Measurements from ENCODE around the gene RTL1. TPM values are rescaled to one million over a fixed set of nuclear protein-coding genes. Genes with fewer than 3 reads are reported as not detected.

Gene RTL1
- total and polyA plus RNA-seq, 2 of the 8 experiments (the other 6 are each of a cell fraction or from before 2014, with no cell fraction given) = not detected

GRCh38 chr14:100900837-100901390, 2.6 kb downstream of the RTL1 start:
- Histone ChIP-seq H3K23me2 (ENCODE audit: low read depth, low read length) (peaks cover 7% of the 10 kb centered on the region), H3K4me1 (replicated peaks in 1 of 4; ENCODE audit: control insufficient read depth in 3 of 4, insufficient read depth in 4 of 4, low read length in 3 of 4) (peaks cover 5 to 36% (median 10%) of the 10 kb centered on the region in 4 experiments), H2BK20ac (ENCODE audit: low read length) (peak overlapping the region; percentile 18; the same call in 1 of the 2 replicates), H3K36me3 (ENCODE audit: control insufficient read depth in 2 of 4, insufficient read depth in 4 of 4, low read length in 3 of 4) (no peaks in the 10 kb centered on the region), H2BK5ac (ENCODE audit: low read depth, low read length) (no peak overlapping the region), H3K4me2 (ENCODE audit: insufficient read depth in 1 of 2, low read depth in 2 of 2, low read length in 2 of 2) (peak overlapping the region; percentile 77 to 83), H2AFZ (ENCODE audit: low read length) (no peak overlapping the region), H3K9ac (replicated peaks in 1 of 4; ENCODE audit: extremely low read depth in 1 of 4, low read depth in 3 of 4, low read length in 3 of 4) (no peak overlapping the region), H4K8ac (ENCODE audit: extremely low read depth, insufficient read depth, low read length) (no peak overlapping the region), H2BK120ac (replicated peaks; ENCODE audit: low read depth, low read length) (no peak overlapping the region), H3K14ac (ENCODE audit: insufficient read length) (no peak overlapping the region), H4K91ac (replicated peaks; ENCODE audit: insufficient read length, low read length) (no peak overlapping the region), H3K56ac (replicated peaks; ENCODE audit: insufficient read length, low read depth, low read length) (no peak overlapping the region), H3K23ac (ENCODE audit: insufficient read length) (no peak overlapping the region), H3K18ac (ENCODE audit: extremely low read depth, low read length) (no peak overlapping the region), H4K20me1 (replicated peaks in 1 of 2; ENCODE audit: control insufficient read depth in 1 of 2, insufficient read depth in 2 of 2, low read length in 2 of 2) (no peaks in the 10 kb centered on the region), H3K27ac (ENCODE audit: low read depth, low read length) (no peak overlapping the region), H3K79me1 (ENCODE audit: low read depth, low read length) (no peaks in the 10 kb centered on the region), H3K79me2 (ENCODE audit: control insufficient read depth in 1 of 2, insufficient read depth in 2 of 2, low read length in 2 of 2) (no peaks in the 10 kb centered on the region), H2AK5ac (ENCODE audit: low read depth, low read length) (no peak overlapping the region), H2BK12ac (ENCODE audit: low read depth, low read length) (0 out of 2 replicates have a peak overlapping the region, but pooled peaks have one; percentile 39), H3K4ac (replicated peaks; ENCODE audit: insufficient read length, low read depth, low read length) (no peak overlapping the region), H2BK15ac (ENCODE audit: low read length) (no peak overlapping the region), H3K27me3 (replicated peaks in 1 of 4; ENCODE audit: control insufficient read depth in 3 of 4, extremely low read depth in 1 of 4, insufficient read depth in 3 of 4, low read length in 3 of 4) (peaks cover 3 to 35% (median 29%) of the 10 kb centered on the region in 4 experiments), H4K5ac (ENCODE audit: insufficient read length, low read depth, low read length) (no peak overlapping the region), H3K9me3 (ENCODE audit: insufficient read depth in 2 of 2, low read depth in 1 of 2, low read length in 1 of 2) (peaks cover 0 to 8% of the 10 kb centered on the region in 2 experiments; a peak in 1 of 4 replicates), H3K4me3 (ENCODE audit: extremely low read depth in 1 of 4, insufficient read depth in 2 of 4, low read depth in 3 of 4, low read length in 4 of 4) (peak overlapping the region; percentile 25 to 56 (median 41); a peak in 6 of 8 replicates)
- no peak for FAIRE-seq
- peak in 1 of 2 experiments; percentile 87 for DNase-seq (ENCODE audit: low read depth in 1 of 2, low spot score in 2 of 2)
- ChIA-PET POLR2A (ENCODE audit: partially characterized antibody) (no interaction called here), CTCF (ENCODE audit: partially characterized antibody) (interaction anchor here (0.6 to 6.5 kb wide), 41 partner anchors 9 to 767 kb away, joined by 3 to 70 read pairs (median 5); no protein-coding TSS in a partner anchor)
- 37% methylated on average over 15 of the region's 15 CpGs; no CpG with 5 or more reads in 1 of the 2 experiments for WGBS, 2 experiments (ENCODE audit: extremely low coverage in 1 of 2, insufficient coverage in 1 of 2, insufficient read length in 1 of 2, insufficient replicate concordance in 2 of 2, low coverage in 1 of 2, low lambda C conversion rate in 2 of 2, missing lambda C conversion rate in 1 of 2)
- TF ChIP-seq TAF7 (optimal IDR thresholded peaks at IDR 0.05; ENCODE audit: borderline replicate concordance, low read depth, low read length) (no peak), CTBP2 (IDR thresholded peaks at IDR 0.05; ENCODE audit: borderline replicate concordance, insufficient read depth, insufficient read length, low read length) (no peak), MAFK (IDR thresholded peaks at IDR 0.05; ENCODE audit: low read depth, low read length) (no peak), CHD1 (IDR thresholded peaks at IDR 0.05; ENCODE audit: low read depth, low read length) (no peak), BACH1 (IDR thresholded peaks at IDR 0.05; ENCODE audit: low read length) (no peak), SIN3A (conservative IDR thresholded peaks at IDR 0.05 in 1 of 2, IDR thresholded peaks at IDR 0.05 in 1 of 2; ENCODE audit: low read depth in 1 of 2, low read length in 2 of 2) (peak in 1 of 2 experiments; percentile 30; a peak in 1 of 4 replicates), SP2 (IDR thresholded peaks at IDR 0.05; ENCODE audit: low read length) (no peak), JUN (IDR thresholded peaks at IDR 0.05; ENCODE audit: low read depth, low read length) (no peak)
- TF ChIP-seq, protein P1, sequence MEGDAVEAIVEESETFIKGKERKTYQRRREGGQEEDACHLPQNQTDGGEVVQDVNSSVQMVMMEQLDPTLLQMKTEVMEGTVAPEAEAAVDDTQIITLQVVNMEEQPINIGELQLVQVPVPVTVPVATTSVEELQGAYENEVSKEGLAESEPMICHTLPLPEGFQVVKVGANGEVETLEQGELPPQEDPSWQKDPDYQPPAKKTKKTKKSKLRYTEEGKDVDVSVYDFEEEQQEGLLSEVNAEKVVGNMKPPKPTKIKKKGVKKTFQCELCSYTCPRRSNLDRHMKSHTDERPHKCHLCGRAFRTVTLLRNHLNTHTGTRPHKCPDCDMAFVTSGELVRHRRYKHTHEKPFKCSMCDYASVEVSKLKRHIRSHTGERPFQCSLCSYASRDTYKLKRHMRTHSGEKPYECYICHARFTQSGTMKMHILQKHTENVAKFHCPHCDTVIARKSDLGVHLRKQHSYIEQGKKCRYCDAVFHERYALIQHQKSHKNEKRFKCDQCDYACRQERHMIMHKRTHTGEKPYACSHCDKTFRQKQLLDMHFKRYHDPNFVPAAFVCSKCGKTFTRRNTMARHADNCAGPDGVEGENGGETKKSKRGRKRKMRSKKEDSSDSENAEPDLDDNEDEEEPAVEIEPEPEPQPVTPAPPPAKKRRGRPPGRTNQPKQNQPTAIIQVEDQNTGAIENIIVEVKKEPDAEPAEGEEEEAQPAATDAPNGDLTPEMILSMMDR (IDR thresholded peaks at IDR 0.05; ENCODE audit: control extremely low read depth in 1 of 3, insufficient read depth in 1 of 3, low read depth in 1 of 3, low read length in 3 of 3) = peak; percentile 79 to 90 (median 85)
- TF ChIP-seq, protein P2, sequence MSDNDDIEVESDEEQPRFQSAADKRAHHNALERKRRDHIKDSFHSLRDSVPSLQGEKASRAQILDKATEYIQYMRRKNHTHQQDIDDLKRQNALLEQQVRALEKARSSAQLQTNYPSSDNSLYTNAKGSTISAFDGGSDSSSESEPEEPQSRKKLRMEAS (IDR thresholded peaks at IDR 0.05) = peak; percentile 75

Data from H1 (cell line).